GM21367 (cell line): Measurements from ENCODE around the gene CCDC86.
"Not testable (repeated sequence)": the region's sequence is repeated elsewhere in the genome, so short reads cannot be mapped to it uniquely, and the experiment has no call there.

Experiments used
- ATAC-seq: cut with Tn5 transposase; IDR thresholded peaks from one replicate; pipeline ENCODE4 v1.9.1; 2021; ENCODE audit not compliant: unreplicated experiment

Gene CCDC86, protein sequence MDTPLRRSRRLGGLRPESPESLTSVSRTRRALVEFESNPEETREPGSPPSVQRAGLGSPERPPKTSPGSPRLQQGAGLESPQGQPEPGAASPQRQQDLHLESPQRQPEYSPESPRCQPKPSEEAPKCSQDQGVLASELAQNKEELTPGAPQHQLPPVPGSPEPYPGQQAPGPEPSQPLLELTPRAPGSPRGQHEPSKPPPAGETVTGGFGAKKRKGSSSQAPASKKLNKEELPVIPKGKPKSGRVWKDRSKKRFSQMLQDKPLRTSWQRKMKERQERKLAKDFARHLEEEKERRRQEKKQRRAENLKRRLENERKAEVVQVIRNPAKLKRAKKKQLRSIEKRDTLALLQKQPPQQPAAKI

DNA sequence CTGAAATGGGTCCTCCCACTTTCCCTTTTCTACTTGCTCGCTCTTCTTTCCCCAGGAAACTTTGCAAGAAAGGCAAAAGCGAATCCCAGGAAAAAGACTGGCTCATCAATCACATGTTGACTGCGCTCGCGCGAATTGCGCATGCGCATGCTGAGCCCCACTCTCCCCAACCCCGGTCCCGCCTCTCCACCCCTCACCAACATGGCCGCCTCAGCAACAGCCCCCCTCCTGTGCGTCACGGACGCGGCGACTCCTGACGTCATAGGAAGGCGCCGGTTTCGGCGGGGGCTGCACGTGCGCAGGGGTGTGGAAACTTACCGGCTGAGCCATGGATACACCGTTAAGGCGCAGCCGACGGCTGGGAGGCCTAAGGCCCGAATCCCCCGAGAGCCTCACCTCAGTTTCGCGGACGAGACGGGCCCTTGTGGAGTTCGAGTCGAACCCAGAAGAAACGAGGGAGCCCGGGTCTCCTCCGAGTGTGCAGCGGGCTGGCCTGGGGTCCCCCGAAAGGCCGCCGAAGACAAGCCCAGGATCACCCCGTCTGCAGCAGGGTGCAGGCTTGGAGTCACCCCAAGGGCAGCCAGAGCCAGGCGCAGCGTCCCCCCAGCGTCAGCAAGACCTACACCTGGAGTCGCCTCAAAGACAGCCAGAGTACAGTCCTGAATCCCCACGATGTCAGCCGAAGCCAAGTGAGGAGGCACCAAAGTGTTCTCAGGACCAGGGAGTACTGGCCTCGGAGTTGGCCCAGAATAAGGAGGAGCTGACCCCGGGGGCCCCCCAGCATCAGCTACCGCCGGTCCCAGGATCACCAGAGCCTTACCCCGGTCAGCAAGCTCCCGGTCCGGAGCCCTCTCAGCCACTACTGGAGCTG, at the start of gene CCDC86:
CCDC86 (plus strand) TSS at position 317 of the 871 bp plus-strand sequence; CDS start at position 329, 12 bp downstream.
- ATAC-seq: peak; percentile 69

DNA sequence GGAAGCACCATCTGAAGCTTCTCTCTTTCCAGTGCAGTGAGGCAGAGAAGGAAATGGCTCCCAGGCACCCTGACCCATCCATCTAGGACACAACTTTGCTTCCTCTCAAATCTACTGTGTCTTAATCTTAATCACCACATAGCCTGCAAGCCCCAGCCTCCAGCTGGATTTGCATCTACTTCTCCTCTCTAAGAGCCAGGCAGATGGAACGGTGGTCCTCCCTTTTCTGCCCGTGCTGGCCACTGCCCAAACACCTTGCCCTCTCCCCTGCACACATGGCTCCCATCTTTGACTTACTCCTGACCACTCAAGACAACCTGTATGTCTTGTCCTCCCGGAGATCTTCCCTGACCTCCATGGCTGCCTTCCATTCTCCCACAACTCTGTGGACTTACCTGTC, 49.4 kb upstream of the CCDC86 start:
- no peak for ATAC-seq

DNA sequence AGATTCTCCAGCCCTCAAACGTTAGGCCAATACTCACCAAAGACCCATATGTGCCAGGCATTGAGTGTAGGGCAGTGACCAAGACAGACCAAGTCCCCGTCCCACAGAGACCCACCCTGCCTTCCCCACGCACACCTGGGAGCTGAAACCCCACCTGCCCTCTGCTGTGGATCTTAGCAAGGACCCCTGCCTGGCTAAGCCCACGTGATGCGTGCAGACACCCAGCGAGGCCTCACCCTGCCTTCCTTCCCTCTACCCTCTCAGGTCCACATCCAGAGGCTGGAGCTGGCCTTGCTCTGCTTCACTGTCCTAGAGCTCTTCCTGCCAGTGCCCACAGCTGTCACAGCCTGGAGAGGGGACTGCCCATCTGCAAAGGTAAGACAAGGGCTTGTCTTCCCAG, 46.6 kb upstream of the CCDC86 start:
- ATAC-seq: no peak

DNA sequence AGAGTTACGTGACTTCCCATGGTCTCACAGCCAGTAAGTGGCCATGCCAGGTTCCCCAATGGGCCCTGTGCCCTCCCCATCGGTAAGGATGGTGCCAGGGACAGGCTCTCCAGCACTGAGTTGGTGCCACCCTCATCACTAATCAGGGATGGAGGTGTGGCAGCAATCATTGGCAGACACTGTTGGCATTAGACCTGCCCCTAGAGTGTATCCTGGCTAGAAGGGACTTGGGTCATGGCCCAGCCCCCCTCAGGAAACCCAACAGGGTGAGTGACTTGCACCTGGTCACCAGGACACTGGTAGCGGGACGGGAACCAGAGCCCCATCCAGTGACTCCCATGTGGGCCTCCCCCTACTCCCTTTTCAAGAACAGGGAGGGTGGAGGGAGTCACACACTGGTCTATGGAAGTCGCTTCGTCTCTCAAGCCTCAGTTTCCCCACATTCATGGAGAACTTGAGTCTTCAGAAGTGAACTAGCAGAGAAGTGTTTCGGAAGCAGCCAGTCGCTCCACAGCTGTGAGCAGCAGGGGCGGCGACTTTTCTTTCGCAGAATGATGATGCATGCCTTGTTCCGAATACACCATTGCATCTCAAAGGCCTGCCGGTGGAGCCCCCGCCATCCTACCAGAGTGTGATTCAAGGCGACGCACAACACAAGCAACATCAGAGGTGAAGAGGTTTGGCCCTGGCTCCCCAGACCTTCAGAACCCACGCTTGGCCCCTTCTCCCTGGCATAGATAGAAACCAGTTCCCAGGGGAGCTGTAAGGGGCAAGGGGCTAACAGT, 43.9 kb upstream of the CCDC86 start:
- ATAC-seq: no peak

DNA sequence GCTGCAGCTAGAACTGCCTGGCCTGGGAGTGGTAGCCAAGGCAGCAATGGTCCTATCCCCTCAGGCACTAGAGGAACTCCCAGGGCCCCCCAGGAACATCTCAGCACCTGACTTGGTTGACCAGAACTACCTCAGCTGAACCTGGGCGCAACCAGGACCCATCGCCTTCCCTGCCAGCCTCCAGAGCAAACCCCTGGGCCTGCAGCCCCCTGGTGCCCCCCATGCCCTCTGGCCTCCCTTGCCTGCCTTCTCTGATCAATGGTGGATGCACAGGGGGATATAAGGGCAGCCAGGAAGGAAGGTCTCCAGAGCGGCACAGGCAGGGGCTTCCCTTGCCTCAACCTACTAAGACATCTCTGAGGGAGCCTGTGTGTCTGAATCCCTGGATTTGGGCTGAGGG, 43.3 kb upstream of the CCDC86 start:
- no peak for ATAC-seq

DNA sequence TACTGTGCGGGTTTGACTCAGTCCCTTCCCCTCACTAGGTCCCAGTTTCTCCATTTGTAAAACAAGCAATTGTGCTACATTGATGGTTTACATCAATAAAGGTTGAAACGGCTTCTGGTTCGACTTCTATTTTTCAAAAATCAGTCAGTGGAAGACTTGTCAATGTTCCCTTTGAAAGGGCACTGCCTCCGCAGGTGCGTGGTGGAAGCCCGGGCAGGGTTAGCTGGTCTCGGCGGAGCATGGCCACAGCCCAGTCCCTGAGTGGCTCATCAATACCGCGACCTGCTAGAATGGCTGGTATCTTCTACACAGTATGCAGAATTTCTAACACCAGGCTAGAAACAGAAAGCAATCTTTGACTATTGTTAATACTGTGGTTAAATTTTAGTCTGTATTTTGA, 40.7 kb upstream of the CCDC86 start:
- no peak for ATAC-seq

DNA sequence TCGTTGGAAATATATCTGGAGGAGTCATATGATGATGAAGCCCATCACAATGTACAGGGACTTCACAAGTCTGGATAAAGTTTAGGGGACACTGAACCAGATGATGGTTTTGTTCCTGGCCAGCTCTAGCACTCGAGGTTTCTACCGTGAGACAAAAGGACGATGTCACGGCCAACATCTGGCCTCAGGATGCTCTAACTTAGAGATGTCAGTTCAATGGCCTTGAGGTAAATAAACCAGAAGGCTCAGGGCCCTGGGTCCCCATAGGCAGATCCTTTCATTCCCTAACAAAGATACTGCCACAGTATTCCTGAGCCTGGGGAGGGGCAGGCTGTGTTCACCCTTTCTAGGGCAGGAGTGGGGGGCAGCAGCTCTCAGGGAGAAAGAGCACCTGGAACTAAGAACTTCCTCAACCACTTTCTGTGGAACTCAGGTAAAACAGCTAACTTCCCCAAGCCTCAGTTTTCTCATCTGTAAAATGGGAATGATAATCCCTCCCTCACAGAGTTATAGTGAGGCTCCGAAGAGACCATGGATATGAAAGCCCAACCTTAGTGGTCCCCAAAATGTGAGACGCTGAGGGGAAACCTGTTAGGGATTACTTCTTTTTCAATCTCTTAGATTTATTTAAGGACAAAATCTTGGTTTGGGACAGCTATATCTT, 38.5 kb upstream of the CCDC86 start:
- ATAC-seq: no peak

DNA sequence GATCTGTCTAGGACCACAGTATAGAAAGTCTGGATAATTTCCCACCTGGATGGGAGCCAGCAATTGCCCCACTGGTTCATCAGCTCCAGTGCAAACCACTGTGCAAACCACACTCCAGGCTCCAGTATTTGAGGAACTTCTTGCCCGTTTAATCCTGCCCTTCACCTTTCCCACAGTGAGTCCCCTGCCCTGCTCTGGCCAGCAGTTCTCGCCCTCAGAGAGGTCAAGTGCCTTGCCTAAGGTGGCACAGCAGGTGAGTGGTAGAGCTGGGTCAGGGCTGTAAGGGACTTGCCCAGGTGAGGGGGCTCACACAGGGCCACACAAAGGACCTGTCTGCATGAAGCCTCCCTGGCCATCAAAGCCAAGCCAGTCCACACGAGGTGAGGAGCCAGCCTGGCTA, 32.7 kb upstream of the CCDC86 start:
- no peak for ATAC-seq

DNA sequence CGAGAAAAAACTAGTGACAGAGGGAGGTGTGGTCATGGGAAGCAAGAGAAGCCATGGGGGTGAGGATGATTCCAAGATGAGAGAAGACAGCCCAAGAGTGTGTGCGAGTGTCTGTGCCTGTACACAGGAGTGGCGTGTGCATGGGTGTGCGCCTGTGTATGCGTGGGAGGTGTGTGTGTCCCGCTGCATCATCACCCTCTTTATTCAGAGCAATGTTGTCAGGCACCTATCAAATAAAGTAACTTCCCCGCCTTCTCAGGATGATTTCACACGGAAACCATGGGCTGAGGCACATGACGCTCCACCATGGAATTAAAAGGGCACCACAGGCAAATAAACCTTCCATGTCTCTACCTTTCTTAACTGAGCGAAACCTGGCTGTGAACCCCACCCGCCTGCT, 32.2 kb upstream of the CCDC86 start:
- ATAC-seq: no peak

DNA sequence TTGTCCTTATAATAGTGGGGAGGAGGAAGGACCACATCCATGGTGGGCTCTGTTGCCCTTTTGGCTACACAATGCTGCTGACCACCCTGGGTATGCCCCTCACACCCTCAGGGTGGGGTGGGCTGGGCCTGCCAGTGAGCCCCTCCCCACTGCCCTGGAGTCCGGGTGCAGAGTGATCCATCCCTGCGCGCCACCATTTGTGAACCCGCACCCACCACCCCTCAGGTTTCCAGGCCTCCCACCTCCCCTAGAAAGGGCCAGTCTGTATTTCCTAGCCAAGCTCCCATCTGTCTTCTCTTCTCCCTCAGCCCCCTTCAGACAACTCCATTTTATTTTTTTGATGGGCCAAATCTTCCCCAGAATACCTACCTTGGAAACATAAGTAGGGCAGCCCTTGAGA, 31.8 kb upstream of the CCDC86 start:
- no peak for ATAC-seq

DNA sequence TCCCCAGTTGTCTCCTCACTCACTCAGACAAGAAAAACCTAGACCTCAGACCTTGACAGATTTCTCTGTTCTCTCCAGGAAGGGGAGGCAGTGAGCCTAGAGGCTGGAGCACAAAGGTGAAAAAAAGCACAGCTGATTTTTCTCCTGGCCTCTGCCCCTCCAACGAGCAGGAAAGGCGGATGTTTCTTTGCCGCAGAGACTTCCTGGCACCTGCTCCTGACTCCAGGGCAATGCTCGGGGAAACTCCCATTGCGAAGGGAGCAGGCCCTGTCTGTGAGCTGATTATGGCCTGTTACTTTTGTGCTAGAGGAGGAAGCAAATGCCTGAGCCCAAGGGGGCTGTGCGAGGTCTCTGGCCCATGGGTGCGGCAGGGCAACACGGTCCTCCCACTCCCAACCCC, 31.3 kb upstream of the CCDC86 start:
- no peak for ATAC-seq

DNA sequence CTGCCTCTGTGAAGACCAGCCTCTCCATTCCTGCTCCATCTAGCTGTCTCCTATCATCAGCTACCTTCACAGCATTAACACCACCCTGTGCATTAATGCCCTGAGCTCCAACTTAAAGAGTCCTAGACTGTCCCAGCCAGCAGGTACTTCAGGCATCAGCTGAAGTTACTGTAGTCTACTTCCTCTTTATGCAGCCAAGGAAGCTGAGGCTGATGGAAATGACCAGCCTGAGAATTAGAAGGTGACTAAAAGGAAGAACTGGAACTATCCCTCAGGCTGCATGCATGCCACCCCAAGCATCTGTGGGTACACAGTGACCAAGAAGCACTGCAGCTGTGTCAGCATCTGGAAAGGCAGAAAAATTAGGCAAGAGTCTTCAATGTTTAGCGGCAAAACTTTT, 28.6 kb upstream of the CCDC86 start:
- ATAC-seq: no peak

DNA sequence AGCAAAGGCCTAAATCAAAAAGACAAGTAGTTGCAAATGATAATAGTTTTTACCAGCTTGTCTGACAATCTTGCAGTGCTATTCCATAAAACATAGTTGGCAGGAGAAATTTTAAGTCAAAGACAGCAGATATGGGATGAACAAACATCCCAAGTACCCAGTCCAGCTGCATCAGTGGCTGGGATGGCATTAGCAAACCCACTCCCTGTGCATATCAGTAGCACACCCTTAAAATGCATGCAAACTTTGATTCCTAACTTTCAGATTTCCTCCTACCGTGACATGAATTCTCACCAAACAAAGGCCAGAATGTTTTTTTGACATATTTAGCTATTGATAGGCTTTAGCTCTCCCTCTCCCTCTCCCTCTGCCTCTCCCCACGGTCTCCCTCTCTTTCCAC, 27.8 kb upstream of the CCDC86 start:
- ATAC-seq: no peak

DNA sequence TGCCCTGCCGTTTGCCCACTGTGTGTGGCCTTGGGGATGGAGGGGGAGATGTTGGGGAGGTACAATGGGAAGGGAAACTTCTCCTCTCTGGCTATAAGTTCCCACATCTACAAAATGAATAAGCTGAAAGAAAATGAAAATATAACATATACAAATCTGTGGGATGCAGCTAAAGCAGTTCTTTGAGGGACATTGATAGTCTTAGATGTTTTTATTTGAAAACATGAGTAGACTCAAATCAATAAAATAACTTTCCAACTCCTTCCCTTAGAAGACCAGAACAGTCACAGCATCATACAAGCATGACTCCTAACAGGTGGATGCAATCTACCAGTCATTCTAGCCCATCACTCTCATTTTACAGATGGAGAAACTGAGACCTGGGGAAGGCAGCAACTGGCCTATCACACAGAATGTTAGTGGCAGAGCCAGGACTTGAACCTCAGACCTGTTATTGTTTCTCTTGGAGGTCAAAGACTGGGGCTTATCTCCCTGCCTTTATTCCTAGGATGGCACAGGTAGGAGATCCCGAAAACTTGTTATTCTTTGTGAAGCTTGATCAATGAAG, 25.2 kb upstream of the CCDC86 start:
- ATAC-seq: no peak

DNA sequence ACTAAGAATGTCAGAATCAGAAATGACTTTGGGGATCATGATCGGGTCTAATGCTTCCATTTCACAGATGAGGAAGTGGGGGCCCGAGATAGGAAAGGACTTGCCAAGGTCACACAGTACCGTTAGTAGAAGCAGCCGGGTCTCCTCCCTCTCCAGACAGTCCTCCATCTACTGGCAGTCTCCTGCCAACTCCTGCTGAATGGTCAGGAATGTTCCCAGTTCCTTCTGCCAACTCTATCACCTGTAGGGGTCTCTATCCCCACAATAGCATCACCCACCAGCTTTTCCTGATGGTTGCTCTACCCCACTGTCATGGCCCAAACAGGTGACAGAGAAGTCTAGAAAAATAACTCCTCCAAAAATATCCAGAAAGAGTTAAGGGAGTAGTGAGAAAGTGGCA, 23.9 kb upstream of the CCDC86 start:
- ATAC-seq: no peak

DNA sequence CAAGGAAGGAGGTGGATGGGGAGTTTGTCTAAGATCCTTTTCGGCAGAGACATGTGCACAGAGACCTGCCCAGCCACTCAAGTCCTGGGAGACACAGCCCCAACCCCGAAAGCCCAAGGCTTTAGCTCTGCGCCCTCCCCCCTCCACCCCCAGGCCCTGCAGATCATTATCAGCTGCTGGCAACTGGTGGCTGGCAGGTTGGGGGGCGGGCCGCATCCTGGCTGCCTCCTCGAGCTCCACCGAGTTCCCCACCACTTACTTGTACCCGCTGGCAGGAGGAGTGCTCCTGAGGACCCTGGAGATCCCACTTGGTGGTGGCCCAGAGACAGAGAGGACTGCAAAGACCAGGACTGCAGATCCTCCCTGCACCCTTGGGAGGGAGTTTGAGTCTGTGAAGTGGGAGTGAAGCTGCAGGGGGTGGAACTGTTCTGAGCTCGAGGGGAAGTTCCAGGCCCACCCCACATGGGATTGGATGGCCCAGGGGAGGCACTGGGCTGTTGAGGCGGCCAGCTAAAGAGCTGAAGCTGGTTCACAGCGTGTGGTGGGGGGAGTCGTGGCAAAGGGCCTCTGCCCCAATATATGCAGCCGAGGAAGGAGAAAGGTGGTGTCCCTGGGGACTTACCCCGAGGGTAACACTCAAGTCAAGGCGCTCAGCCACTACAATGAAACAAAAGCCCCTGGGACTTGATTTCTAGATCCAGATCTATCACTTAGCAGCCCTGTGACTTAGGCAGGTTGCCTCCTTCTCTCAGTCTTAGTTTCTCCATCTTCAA, 19.9 kb upstream of the CCDC86 start:
- no peak for ATAC-seq

DNA sequence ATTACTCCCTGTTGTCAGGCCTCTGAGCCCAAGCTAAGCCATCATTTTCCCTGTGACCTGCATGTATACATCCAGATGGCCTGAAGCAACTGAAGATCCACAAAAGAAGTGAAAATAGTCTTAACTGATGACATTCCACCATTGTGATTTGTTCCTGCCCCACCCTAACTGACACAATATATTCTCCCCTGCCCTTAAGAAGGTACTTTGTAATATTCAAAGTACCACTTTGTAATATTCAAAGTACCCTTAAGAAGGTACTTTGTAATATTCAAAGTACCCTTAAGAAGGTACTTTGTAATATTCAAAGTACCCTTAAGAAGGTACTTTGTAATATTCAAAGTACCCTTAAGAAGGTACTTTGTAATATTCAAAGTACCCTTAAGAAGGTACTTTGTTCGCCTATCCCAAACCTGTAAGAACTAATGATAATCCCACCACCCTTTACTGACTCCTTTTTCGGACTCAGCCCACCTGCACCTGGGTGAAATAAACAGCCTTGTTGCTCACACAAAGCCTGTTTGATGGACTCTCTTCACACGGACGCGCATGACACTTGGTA, 18.1 kb upstream of the CCDC86 start:
- ATAC-seq: not testable (repeated sequence)

DNA sequence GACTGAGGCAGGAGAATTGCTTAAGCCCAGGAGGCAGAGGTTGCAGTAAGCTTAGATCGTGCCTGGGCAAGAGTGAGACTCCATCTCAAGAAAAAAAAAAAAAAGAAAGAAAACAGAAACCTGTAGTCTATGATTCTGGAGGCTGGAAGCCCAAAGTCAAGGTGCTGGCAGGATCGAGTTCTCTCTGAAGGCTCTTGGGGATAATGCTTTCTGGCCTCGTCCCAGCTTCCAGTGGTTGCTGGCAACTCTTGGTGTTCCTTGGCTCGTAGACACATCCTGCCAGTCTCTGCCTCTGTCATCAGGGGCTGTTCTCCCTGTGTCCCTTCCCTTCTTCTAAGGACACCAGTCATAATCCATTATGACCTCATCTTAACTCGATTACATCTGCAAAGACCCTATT, 16.8 kb upstream of the CCDC86 start:
- no peak for ATAC-seq

DNA sequence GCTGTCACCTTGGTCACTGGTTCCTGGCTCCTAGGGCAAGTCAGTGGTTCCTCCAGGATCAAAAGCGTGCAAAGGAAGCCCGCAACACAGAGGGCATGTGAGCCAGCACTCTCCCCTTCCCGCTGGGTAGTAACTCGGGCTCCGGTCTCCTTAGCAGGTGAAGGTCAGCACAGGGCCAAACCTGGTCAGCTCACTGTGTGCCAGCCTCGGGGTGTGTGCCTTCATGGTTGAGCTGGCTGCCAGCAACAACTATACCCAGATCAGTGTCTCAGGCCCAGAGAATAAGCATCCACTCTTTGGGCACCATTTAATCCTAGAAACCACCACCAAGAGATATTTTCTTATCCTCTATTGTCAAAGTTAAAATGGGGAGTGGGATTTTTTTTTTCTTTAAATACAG, 16.1 kb upstream of the CCDC86 start:
- no peak for ATAC-seq
